ENCODE measurements around the gene TPP1. TPM values are rescaled to one million over a fixed set of nuclear protein-coding genes. Genes with fewer than 3 reads are reported as not detected.

The TPP1 gene
- total and polyA plus RNA-seq, 9 donors: 21.0 to 360 (median 58.2) TPM

- no peak overlapping the region for H3K4me3 ChIP-seq
- WGBS, 3 donors: 47 to 48% (median 48%) methylated on average over 5 of the region's 5 CpGs
- H3K27ac ChIP-seq: no peak overlapping the region
- TF ChIP-seq CTCF (IDR thresholded peaks at IDR 0.05) (no peak), EP300 (IDR thresholded peaks at IDR 0.05) (no peak), POLR2A (IDR thresholded peaks at IDR 0.05) (no peak)
- peak in 1 of 5 donors; percentile 21 for DNase-seq
- H3K36me3 ChIP-seq: no peaks in the 10 kb centered on the region
- intact Hi-C loops (cut with DNase I): no loop called here
- no peaks in the 10 kb centered on the region for H3K27me3 ChIP-seq
- peaks cover 8% of the 10 kb centered on the region for H3K4me1 ChIP-seq (ENCODE audit: insufficient read depth)
- no peaks in the 10 kb centered on the region for H3K9me3 ChIP-seq
Measured at GRCh38 chr11:6656936-6657335, 37.7 kb upstream of the TPP1 start.

GRCh38 chr11:6656584-6656915 is 37.3 kb upstream of the TPP1 start:
- peak overlapping the region; percentile 53 for H3K4me3 ChIP-seq
- intact Hi-C loops (cut with DNase I): no loop called here

DNA sequence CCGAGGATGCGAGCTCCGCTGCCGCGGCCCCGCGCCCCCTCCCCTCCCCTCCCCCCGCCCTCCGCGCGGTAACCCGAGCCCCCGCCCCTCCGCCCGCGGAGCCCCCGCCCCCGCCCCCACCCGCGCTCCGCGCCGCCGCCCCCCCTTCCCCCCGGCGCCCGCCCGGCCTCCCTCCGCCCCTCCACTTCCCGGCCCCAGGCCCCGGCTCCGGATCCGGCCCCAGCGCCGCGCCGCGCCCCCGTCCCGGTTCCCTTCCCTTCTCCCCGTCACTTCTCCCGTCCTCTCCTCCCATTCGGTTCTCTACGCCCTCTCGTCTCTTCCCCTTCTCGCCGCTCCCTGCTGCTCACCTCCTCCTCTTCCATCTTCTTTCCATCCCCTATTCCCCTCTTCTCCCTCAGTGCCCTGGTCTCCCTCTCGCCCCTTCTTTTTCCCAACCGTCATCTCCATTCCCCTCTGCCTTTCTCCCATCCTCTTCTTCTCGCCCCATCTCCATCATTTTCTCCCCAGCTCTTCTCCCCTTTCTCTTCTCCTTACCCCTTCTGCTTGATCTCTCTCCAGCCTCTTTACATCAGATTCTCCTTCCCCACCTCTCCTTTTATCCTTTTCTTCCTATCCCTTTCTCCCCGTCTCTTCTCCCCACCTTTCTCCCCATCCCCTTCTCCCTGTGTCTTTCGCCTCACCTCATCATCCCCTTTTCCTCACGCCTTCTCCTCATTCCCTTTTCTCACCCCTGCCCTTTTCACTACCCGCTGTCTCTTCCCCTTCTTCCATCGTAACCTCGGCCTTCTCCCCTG is 36.8 kb upstream of the TPP1 start, which contains the start of gene DCHS1:
TSS of gene DCHS1 (minus strand) at position 20 of the 794 bp plus-strand sequence. CDS start 14,196 bp downstream, outside the sequence.
- Histone ChIP-seq H3K4me3 (peak within 1 kb of the TSS; percentile 53), H3K27me3 (no peaks in the 10 kb centered on the region), H3K4me1 (ENCODE audit: insufficient read depth) (peaks cover 8% of the 10 kb centered on the region), H3K27ac (peak within 1 kb of the TSS; percentile 58 to 71), H3K36me3 (no peaks in the 10 kb centered on the region), H3K9me3 (no peaks in the 10 kb centered on the region)
- intact Hi-C loops (cut with DNase I): no loop called here
- peak; percentile 38 to 76 (median 64) for DNase-seq
- TF ChIP-seq CTCF (IDR thresholded peaks at IDR 0.05) (no peak), POLR2A (IDR thresholded peaks at IDR 0.05) (peak; percentile 20), EP300 (IDR thresholded peaks at IDR 0.05) (no peak)
- WGBS, 3 donors: 5 to 9% (median 8%) methylated on average over 27 to 36 of the region's 56 CpGs

More at GRCh38 chr11:6656584-6656915, 37.3 kb upstream of the TPP1 start:
- H3K27me3 ChIP-seq: no peaks in the 10 kb centered on the region
- 44 to 52% (median 51%) methylated on average over 4 of the region's 4 CpGs for WGBS, 3 donors
- no peak overlapping the region for H3K27ac ChIP-seq
- no peaks in the 10 kb centered on the region for H3K36me3 ChIP-seq
- H3K9me3 ChIP-seq: no peaks in the 10 kb centered on the region
- H3K4me1 ChIP-seq (ENCODE audit: insufficient read depth): peaks cover 8% of the 10 kb centered on the region
- DNase-seq: no peak
- no peak for TF ChIP-seq EP300 (IDR thresholded peaks at IDR 0.05)
- TF ChIP-seq CTCF (IDR thresholded peaks at IDR 0.05): no peak
- no peak for TF ChIP-seq POLR2A (IDR thresholded peaks at IDR 0.05)

- DNase-seq: peak in 4 of 5 donors; percentile 45 to 66 (median 58)
- 1 to 3% (median 2%) methylated on average over 24 to 81 of the region's 84 CpGs for WGBS, 3 donors
Measured at GRCh38 chr11:6655020-6655789, 36.0 kb upstream of the TPP1 start.

More at GRCh38 chr11:6655020-6655789, 36.0 kb upstream of the TPP1 start:
- Histone ChIP-seq H3K27ac (peak overlapping the region; percentile 58 to 71), H3K4me1 (ENCODE audit: insufficient read depth) (peaks cover 8% of the 10 kb centered on the region), H3K4me3 (peak overlapping the region; percentile 53), H3K9me3 (no peaks in the 10 kb centered on the region), H3K27me3 (no peaks in the 10 kb centered on the region), H3K36me3 (no peaks in the 10 kb centered on the region)
- TF ChIP-seq POLR2A (IDR thresholded peaks at IDR 0.05) (no peak), EP300 (IDR thresholded peaks at IDR 0.05) (no peak), CTCF (IDR thresholded peaks at IDR 0.05) (no peak)
- intact Hi-C loops (cut with DNase I): no loop called here
